ENCODE results near the gene HS3ST2. TPM values are rescaled to one million over a fixed set of nuclear protein-coding genes. Genes with fewer than 3 reads are reported as not detected.

Gene HS3ST2
- total RNA-seq, 1 donor from 2014 or later, result not detected

DNA sequence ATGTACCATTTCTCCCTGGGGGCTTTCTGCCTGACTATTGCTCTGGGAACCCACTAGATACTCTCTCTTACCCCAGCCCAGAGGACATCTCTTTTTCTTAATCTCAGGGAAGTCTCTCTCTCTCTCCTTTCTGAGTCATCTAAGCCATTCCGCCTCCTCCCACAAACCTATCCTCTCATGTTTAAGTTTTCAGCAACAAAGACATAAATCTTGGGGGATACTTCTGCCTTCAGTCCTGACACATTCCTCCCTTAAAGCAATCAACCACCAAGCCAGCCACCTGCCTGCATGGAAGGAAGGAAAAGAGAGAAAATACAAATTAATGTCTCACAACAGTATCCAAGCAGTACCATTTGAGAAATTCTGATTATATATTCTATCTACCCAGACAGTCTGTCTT lies 128.8 kb downstream of the HS3ST2 start:
- Mint-ChIP-seq H3K4me3 (ENCODE audit: unreplicated experiment) (no peak overlapping the region), H3K9me3 (ENCODE audit: low read depth) (peaks cover 10% of the 10 kb centered on the region), H3K27ac (ENCODE audit: unreplicated experiment) (no peak overlapping the region), H3K4me1 (ENCODE audit: low read depth) (no peaks in the 10 kb centered on the region), H3K36me3 (ENCODE audit: low read depth) (no peaks in the 10 kb centered on the region), H3K27me3 (ENCODE audit: low read depth) (peaks cover 8% of the 10 kb centered on the region)
- DNase-seq (ENCODE audit: low spot score), result no peak
- TF ChIP-seq, protein P1, sequence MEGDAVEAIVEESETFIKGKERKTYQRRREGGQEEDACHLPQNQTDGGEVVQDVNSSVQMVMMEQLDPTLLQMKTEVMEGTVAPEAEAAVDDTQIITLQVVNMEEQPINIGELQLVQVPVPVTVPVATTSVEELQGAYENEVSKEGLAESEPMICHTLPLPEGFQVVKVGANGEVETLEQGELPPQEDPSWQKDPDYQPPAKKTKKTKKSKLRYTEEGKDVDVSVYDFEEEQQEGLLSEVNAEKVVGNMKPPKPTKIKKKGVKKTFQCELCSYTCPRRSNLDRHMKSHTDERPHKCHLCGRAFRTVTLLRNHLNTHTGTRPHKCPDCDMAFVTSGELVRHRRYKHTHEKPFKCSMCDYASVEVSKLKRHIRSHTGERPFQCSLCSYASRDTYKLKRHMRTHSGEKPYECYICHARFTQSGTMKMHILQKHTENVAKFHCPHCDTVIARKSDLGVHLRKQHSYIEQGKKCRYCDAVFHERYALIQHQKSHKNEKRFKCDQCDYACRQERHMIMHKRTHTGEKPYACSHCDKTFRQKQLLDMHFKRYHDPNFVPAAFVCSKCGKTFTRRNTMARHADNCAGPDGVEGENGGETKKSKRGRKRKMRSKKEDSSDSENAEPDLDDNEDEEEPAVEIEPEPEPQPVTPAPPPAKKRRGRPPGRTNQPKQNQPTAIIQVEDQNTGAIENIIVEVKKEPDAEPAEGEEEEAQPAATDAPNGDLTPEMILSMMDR (IDR thresholded peaks at IDR 0.05), result no peak

DNA sequence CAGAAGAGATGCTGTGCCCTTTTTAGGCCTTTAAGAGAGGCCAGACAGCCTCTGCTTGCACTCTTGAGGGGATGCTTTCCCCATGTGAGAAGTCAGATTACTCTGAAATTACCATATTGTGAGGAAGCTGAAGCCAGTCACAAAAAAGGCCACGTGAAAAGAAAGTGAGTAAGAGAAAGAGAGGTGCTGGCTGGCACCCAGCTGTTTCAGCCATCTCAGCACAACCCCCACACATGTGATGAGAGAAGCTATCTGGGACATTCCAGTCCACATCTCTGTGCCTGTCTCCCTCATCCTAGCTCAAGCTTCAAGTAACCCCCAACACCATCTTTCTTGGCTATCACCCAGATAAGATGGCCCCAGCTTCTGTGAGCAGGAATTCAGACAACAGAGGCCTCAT lies 131.4 kb downstream of the HS3ST2 start:
- no peak for DNase-seq (ENCODE audit: low spot score)
- Mint-ChIP-seq H3K9me3 (ENCODE audit: low read depth) (peaks cover 2% of the 10 kb centered on the region), H3K27ac (ENCODE audit: unreplicated experiment) (no peak overlapping the region), H3K36me3 (ENCODE audit: low read depth) (no peaks in the 10 kb centered on the region), H3K4me1 (ENCODE audit: low read depth) (no peaks in the 10 kb centered on the region), H3K27me3 (ENCODE audit: low read depth) (peaks cover 8% of the 10 kb centered on the region), H3K4me3 (ENCODE audit: unreplicated experiment) (no peak overlapping the region)
- TF ChIP-seq, protein P1 (IDR thresholded peaks at IDR 0.05), result no peak

DNA sequence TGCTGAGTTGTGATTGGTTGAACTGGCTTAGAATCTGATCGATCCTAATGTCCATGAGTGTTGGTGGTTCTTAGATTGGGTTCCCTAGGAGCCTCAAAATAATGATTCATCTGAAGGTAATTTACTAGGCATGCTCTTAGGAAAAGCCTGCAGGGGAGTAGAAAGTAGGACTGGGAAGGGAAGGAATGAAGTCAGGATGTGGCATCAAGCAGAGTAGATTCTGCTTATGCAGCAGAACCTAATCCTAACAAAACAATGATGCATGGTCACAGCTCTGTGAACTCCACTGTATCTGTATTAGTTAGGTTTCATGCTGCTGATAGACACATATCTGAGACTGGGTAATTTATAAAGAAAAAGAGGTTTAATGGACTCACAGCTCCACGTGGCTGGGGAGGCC lies 132.5 kb downstream of the HS3ST2 start:
- no peaks in the 10 kb centered on the region for H3K9me3 Mint-ChIP-seq (ENCODE audit: low read depth)
- no peaks in the 10 kb centered on the region for H3K4me1 Mint-ChIP-seq (ENCODE audit: low read depth)
- peaks cover 8% of the 10 kb centered on the region for H3K27me3 Mint-ChIP-seq (ENCODE audit: low read depth)
- TF ChIP-seq, protein P1 (IDR thresholded peaks at IDR 0.05), result no peak
- H3K4me3 Mint-ChIP-seq (ENCODE audit: unreplicated experiment), result no peak overlapping the region
- H3K36me3 Mint-ChIP-seq (ENCODE audit: low read depth), result no peaks in the 10 kb centered on the region
- H3K27ac Mint-ChIP-seq (ENCODE audit: unreplicated experiment), result no peak overlapping the region
- no peak for DNase-seq (ENCODE audit: low spot score)

DNA sequence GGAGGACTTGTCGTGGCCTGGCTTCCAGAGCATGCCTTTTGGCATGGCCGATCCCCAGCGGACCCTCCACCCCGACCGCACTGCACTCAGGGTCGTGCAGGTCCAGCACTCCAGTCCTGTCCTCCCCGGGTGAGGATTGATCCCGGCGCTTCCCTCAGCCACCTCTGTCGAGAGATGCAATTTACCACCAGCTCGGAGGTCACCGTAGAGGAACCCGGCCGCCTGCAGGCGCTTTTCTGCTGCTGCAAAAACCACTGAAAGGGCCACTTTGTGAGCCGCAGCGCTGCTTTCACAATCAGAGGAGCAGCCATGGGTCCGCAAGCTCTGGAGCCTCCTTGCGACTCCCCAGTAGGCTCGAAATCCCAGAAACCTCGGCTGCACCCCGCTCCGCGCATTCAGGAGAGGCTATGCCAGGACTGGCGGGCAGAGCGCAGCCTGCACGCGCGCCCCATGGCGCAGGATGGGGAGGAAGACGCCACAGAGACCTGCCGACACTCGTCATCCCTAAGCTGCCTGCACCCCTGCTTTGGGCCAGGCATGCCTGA lies 134.2 kb downstream of the HS3ST2 start:
- Mint-ChIP-seq H3K27me3 (ENCODE audit: low read depth) (peaks cover 6% of the 10 kb centered on the region), H3K4me3 (ENCODE audit: unreplicated experiment) (no peak overlapping the region), H3K27ac (ENCODE audit: unreplicated experiment) (no peak overlapping the region), H3K4me1 (ENCODE audit: low read depth) (no peaks in the 10 kb centered on the region), H3K36me3 (ENCODE audit: low read depth) (no peaks in the 10 kb centered on the region), H3K9me3 (ENCODE audit: low read depth) (no peaks in the 10 kb centered on the region)
- TF ChIP-seq, protein P1 (IDR thresholded peaks at IDR 0.05), result no peak
- peak; percentile 92 for DNase-seq (ENCODE audit: low spot score)

DNA sequence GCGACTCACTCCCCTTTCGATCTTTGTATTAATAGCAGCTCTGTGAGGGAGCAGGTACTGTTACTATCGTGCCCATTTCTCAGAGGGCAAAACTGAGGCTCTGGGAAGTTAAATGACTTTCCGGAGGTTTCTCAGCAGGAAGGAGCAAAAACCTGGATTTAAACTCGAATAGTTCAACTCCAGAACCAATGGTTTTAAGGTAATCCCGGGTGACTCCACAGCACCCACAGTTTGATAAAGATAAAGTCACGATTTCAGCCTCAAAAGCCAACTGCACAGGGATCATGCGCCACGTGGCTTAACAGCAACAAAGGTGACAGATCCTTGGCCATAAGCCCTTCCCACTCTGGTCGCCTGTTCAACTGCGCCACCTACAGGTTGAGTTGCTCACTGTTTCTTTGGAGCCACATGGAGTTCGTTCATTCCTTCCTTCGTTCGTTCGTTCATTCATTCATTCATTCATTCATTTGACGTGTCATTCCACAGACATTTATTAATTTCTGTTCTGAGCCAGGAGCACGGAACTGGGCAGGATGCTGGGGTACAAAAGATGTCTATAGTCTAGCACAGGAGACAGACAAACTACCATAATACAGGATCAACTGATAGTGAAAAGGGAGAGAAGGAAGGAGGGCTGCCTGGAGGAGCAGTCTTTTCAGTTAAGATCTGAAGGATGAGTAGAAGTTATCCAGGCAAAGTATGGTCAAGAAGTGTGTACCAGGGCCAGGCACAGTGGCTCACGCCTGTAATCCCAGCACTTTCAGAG lies 134.8 kb downstream of the HS3ST2 start:
- DNase-seq (ENCODE audit: low spot score), result no peak

More for the DNA sequence above, 134.8 kb downstream of the HS3ST2 start:
- H3K4me1 Mint-ChIP-seq (ENCODE audit: low read depth), result no peaks in the 10 kb centered on the region
- no peak overlapping the region for H3K4me3 Mint-ChIP-seq (ENCODE audit: unreplicated experiment)
- H3K36me3 Mint-ChIP-seq (ENCODE audit: low read depth), result no peaks in the 10 kb centered on the region
- peaks cover 6% of the 10 kb centered on the region for H3K27me3 Mint-ChIP-seq (ENCODE audit: low read depth)
- no peaks in the 10 kb centered on the region for H3K9me3 Mint-ChIP-seq (ENCODE audit: low read depth)
- TF ChIP-seq, protein P1 (IDR thresholded peaks at IDR 0.05), result peak; percentile 70
- no peak overlapping the region for H3K27ac Mint-ChIP-seq (ENCODE audit: unreplicated experiment)

Measured in chondrocyte (in vitro differentiated cells).